ENCODE results near the gene FBXO39. TPM values are rescaled to one million over a fixed set of nuclear protein-coding genes. Genes with fewer than 3 reads are reported as not detected.

FBXO39 gene
- total RNA-seq, 2 donors from 2014 or later = not detected

GRCh38 chr17:6753006-6753445, 23.0 kb upstream of the FBXO39 start:
- TF ChIP-seq, protein P1, sequence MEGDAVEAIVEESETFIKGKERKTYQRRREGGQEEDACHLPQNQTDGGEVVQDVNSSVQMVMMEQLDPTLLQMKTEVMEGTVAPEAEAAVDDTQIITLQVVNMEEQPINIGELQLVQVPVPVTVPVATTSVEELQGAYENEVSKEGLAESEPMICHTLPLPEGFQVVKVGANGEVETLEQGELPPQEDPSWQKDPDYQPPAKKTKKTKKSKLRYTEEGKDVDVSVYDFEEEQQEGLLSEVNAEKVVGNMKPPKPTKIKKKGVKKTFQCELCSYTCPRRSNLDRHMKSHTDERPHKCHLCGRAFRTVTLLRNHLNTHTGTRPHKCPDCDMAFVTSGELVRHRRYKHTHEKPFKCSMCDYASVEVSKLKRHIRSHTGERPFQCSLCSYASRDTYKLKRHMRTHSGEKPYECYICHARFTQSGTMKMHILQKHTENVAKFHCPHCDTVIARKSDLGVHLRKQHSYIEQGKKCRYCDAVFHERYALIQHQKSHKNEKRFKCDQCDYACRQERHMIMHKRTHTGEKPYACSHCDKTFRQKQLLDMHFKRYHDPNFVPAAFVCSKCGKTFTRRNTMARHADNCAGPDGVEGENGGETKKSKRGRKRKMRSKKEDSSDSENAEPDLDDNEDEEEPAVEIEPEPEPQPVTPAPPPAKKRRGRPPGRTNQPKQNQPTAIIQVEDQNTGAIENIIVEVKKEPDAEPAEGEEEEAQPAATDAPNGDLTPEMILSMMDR (IDR thresholded peaks at IDR 0.05) = no peak
- Histone ChIP-seq H3K4me1 (no peaks in the 10 kb centered on the region), H3K4me3 (no peak overlapping the region), H3K27ac (peak overlapping the region; percentile 73), H3K36me3 (no peaks in the 10 kb centered on the region), H3K27me3 (no peaks in the 10 kb centered on the region), H3K9me3 (no peaks in the 10 kb centered on the region), H3K9ac (ENCODE audit: low read depth in 2 of 2, low read length in 2 of 2) (no peak overlapping the region)
- intact Hi-C loops (cut with DNase I) = no loop called here
- peak; percentile 33 for DNase-seq

DNA sequence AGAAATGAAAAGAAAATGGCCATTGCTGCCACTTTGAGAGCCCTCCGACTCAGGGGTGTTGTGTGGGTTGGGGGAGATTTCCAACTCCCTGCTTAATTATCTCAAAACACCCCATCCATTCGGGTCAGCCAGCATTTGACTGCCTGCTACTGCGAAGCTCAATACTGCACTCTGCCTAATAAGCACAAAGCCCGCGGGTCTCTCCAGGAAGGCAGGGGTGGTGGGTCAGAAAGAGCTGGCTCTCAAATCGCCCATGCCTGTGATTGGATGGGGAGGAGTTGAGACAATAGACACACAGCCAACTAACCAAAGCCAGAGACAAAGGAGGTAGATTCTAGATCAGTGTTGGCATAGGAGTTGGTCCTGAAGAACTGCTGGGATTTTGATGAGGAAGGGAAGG, 22.5 kb upstream of the FBXO39 start:
- TF ChIP-seq, protein P1 (IDR thresholded peaks at IDR 0.05) = no peak
- Histone ChIP-seq H3K27me3 (no peaks in the 10 kb centered on the region), H3K36me3 (no peaks in the 10 kb centered on the region), H3K4me1 (no peaks in the 10 kb centered on the region), H3K9me3 (no peaks in the 10 kb centered on the region), H3K4me3 (no peak overlapping the region), H3K9ac (ENCODE audit: low read depth in 2 of 2, low read length in 2 of 2) (no peak overlapping the region), H3K27ac (peak overlapping the region; percentile 73)
- DNase-seq = no peak
- intact Hi-C loops (cut with DNase I) = no loop called here

DNA sequence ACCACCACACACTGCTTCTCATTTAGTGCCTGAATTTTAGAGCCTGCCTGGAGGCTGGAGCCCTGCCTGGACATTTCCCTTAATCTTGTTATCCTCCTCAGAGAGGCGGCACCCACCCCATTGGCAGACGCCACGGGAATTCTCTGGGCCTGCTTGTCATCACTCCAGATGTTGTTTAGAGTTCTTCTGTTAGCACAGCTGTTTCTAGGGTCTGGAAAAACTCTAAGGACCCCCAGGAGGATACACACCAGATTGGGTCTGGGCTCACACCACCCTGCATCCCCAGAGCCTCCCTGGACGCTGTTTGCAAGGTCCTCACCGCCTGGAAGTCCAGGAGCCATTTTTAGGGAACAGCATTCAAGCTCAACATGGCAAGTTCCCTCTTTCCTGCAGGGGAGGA, 20.7 kb upstream of the FBXO39 start:
- DNase-seq = peak; percentile 39
- H3K9me3 ChIP-seq = no peaks in the 10 kb centered on the region
- H3K4me1 ChIP-seq = no peaks in the 10 kb centered on the region
- TF ChIP-seq, protein P1 (IDR thresholded peaks at IDR 0.05) = no peak
- intact Hi-C loops (cut with DNase I) = no loop called here
- peak overlapping the region; percentile 72 to 75 for H3K9ac ChIP-seq (ENCODE audit: low read depth in 2 of 2, low read length in 2 of 2)
- H3K4me3 ChIP-seq = peak overlapping the region; percentile 50
- H3K27ac ChIP-seq = peak overlapping the region; percentile 82
- H3K36me3 ChIP-seq = no peaks in the 10 kb centered on the region
- H3K27me3 ChIP-seq = no peaks in the 10 kb centered on the region

GRCh38 chr17:6755731-6756184, 20.3 kb upstream of the FBXO39 start, which contains the start of gene XAF1:
TSS of gene XAF1 (plus strand) at chr17:6756046. CDS start at chr17:6756079, 33 bp downstream.
- Histone ChIP-seq H3K4me1 (no peaks in the 10 kb centered on the region), H3K9me3 (no peaks in the 10 kb centered on the region), H3K27ac (peak within 1 kb of the TSS; percentile 82), H3K36me3 (no peaks in the 10 kb centered on the region), H3K4me3 (peak within 1 kb of the TSS; percentile 50), H3K9ac (ENCODE audit: low read depth in 2 of 2, low read length in 2 of 2) (peak within 1 kb of the TSS; percentile 72 to 75), H3K27me3 (no peaks in the 10 kb centered on the region)
- DNase-seq = peak; percentile 61
- TF ChIP-seq, protein P1 (IDR thresholded peaks at IDR 0.05) = no peak
- intact Hi-C loops (cut with DNase I) = no loop called here

- TF ChIP-seq, protein P1 (IDR thresholded peaks at IDR 0.05) = no peak
- Histone ChIP-seq H3K9ac (ENCODE audit: low read depth in 2 of 2, low read length in 2 of 2) (peak overlapping the region; percentile 72 to 75), H3K4me1 (no peaks in the 10 kb centered on the region), H3K27ac (peak overlapping the region; percentile 82), H3K9me3 (no peaks in the 10 kb centered on the region), H3K4me3 (peak overlapping the region; percentile 50), H3K36me3 (no peaks in the 10 kb centered on the region), H3K27me3 (no peaks in the 10 kb centered on the region)
- intact Hi-C loops (cut with DNase I) = no loop called here
- no peak for DNase-seq
Measured at GRCh38 chr17:6756425-6757031, 19.5 kb upstream of the FBXO39 start.
